HepG2 (cell line): ENCODE results near the gene CNOT8. TPM values are rescaled to one million over a fixed set of nuclear protein-coding genes. Genes with fewer than 3 reads are reported as not detected.

ENCODE experiments used
- AFF4 ChIP-seq: sonication (generic); formaldehyde crosslinking; IDR thresholded peaks from 2 replicates; pipeline ENCODE4 v1.4.0; 2020; ENCODE audit warnings: missing genetic modification reagents
- TBP ChIP-seq: sonication (generic); formaldehyde crosslinking; IDR thresholded peaks from 2 replicates; pipeline ENCODE4 v1.5.0; 2020; ENCODE audit warnings: missing genetic modification reagents
- TSC22D2 ChIP-seq: sonication (generic); formaldehyde crosslinking; IDR thresholded peaks from 2 replicates; pipeline ENCODE4 v1.5.1; 2020; ENCODE audit warnings: missing genetic modification reagents, mild to moderate bottlenecking, borderline replicate concordance
- ZNF530 ChIP-seq: sonication (generic); formaldehyde crosslinking; IDR thresholded peaks from 2 replicates; pipeline ENCODE4 v1.5.0; 2020; ENCODE audit warnings: low read depth, mild to moderate bottlenecking, missing genetic modification reagents
- ZNF563 ChIP-seq: sonication (generic); formaldehyde crosslinking; IDR thresholded peaks from 2 replicates; pipeline ENCODE4 v1.8.0; 2022; ENCODE audit warnings: mild to moderate bottlenecking, moderate library complexity, missing genetic modification reagents
- ZNF605 ChIP-seq: sonication (generic); formaldehyde crosslinking; IDR thresholded peaks from 2 replicates; pipeline ENCODE4 v1.8.0; 2022; ENCODE audit warnings: mild to moderate bottlenecking, missing genetic modification reagents
- ZNF841 ChIP-seq: sonication (generic); formaldehyde crosslinking; IDR thresholded peaks from 2 replicates; pipeline ENCODE4 v1.8.1; 2023; ENCODE audit warnings: missing genetic modification reagents, borderline replicate concordance
- ZSCAN30 ChIP-seq: sonication (generic); formaldehyde crosslinking; IDR thresholded peaks from 2 replicates; pipeline ENCODE4 v1.5.0; 2020; ENCODE audit warnings: mild to moderate bottlenecking, missing genetic modification reagents
- polyA plus RNA-seq, 8 experiments: library from polyadenylated mRNA; depleted of rRNA in 3 of 8; stranded (reverse) in 7 of 8; unstranded in 1 of 8; fragments of >200 nt; fragmentation: Illumina TruSeq in 4 of 8; extraction: Trizol in 4 of 8; gene quantifications; 2 replicates each; pipeline versions ENCODE4 v1.2.1 to v1.2.3, GENCODE V29; 2011 to 2016; ENCODE audit warnings: low read depth in 4 of 8, missing spikeins in 1 of 8, mixed read lengths in 1 of 8; ENCODE audit not compliant: insufficient read depth in 1 of 8
- total RNA-seq, 5 experiments: library from RNA; depleted of rRNA; stranded (reverse); fragments of >200 nt; fragmentation: Illumina TruSeq; extraction: Trizol; gene quantifications; 2 replicates each; pipeline ENCODE4 v1.2.3, GENCODE V29; 2016; ENCODE audit warnings: low read depth in 1 of 5
- TF ChIP-seq, protein P1 (sequence below): sonication (generic); formaldehyde crosslinking; IDR thresholded peaks from 2 replicates; pipeline ENCODE4 v1.4.0; 2020; ENCODE audit warnings: missing genetic modification reagents, low read depth, mild to moderate bottlenecking, borderline replicate concordance
- TF ChIP-seq, protein P2 (sequence below): sonication (generic); formaldehyde crosslinking; IDR thresholded peaks from 2 replicates; pipeline ENCODE4 v1.5.1; 2020; ENCODE audit warnings: missing genetic modification reagents, mild to moderate bottlenecking, borderline replicate concordance
- TF ChIP-seq, protein P3 (sequence below): sonication (generic); formaldehyde crosslinking; IDR thresholded peaks from 2 replicates; pipeline ENCODE4 v1.5.0; 2020; ENCODE audit warnings: mild to moderate bottlenecking, missing genetic modification reagents
- TF ChIP-seq, protein P4 (sequence below): sonication (generic); formaldehyde crosslinking; IDR thresholded peaks from 2 replicates; pipeline ENCODE4 v1.4.0; 2020; ENCODE audit warnings: missing genetic modification reagents, mild to moderate bottlenecking, borderline replicate concordance

Gene CNOT8
- total and polyA plus RNA-seq, 2 of the 13 experiments (the other 11 are each of a cell fraction or from before 2014, with no cell fraction given) = 37.1 to 74.9 TPM

GRCh38 chr5:154842689-154843530 lies 15.5 kb upstream of the CNOT8 start (continued):
- TF ChIP-seq TSC22D2 (CRISPR knock-in tag) (no peak), ZNF605 (CRISPR knock-in tag) (no peak), ZSCAN30 (no peak), TBP (no peak), ZNF841 (no peak), ZNF563 (CRISPR knock-in tag) (no peak), ZNF530 (CRISPR knock-in tag) (no peak), AFF4 (CRISPR knock-in tag) (no peak)
- TF ChIP-seq, protein P1, sequence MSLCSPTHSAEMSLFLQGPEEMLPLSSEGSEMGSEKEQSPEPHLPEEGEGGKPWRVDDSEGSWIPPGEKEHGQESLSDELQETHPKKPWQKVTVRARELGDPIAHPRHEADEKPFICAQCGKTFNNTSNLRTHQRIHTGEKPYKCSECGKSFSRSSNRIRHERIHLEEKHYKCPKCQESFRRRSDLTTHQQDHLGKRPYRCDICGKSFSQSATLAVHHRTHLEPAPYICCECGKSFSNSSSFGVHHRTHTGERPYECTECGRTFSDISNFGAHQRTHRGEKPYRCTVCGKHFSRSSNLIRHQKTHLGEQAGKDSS = no peak
- TF ChIP-seq, protein P2, sequence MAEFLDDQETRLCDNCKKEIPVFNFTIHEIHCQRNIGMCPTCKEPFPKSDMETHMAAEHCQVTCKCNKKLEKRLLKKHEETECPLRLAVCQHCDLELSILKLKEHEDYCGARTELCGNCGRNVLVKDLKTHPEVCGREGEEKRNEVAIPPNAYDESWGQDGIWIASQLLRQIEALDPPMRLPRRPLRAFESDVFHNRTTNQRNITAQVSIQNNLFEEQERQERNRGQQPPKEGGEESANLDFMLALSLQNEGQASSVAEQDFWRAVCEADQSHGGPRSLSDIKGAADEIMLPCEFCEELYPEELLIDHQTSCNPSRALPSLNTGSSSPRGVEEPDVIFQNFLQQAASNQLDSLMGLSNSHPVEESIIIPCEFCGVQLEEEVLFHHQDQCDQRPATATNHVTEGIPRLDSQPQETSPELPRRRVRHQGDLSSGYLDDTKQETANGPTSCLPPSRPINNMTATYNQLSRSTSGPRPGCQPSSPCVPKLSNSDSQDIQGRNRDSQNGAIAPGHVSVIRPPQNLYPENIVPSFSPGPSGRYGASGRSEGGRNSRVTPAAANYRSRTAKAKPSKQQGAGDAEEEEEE (CRISPR knock-in tag) = no peak
- TF ChIP-seq, protein P3, sequence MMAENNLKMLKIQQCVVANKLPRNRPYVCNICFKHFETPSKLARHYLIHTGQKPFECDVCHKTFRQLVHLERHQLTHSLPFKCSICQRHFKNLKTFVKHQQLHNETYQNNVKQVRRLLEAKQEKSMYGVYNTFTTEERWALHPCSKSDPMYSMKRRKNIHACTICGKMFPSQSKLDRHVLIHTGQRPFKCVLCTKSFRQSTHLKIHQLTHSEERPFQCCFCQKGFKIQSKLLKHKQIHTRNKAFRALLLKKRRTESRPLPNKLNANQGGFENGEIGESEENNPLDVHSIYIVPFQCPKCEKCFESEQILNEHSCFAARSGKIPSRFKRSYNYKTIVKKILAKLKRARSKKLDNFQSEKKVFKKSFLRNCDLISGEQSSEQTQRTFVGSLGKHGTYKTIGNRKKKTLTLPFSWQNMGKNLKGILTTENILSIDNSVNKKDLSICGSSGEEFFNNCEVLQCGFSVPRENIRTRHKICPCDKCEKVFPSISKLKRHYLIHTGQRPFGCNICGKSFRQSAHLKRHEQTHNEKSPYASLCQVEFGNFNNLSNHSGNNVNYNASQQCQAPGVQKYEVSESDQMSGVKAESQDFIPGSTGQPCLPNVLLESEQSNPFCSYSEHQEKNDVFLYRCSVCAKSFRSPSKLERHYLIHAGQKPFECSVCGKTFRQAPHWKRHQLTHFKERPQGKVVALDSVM (CRISPR knock-in tag) = peak; percentile 90
- TF ChIP-seq, protein P4, sequence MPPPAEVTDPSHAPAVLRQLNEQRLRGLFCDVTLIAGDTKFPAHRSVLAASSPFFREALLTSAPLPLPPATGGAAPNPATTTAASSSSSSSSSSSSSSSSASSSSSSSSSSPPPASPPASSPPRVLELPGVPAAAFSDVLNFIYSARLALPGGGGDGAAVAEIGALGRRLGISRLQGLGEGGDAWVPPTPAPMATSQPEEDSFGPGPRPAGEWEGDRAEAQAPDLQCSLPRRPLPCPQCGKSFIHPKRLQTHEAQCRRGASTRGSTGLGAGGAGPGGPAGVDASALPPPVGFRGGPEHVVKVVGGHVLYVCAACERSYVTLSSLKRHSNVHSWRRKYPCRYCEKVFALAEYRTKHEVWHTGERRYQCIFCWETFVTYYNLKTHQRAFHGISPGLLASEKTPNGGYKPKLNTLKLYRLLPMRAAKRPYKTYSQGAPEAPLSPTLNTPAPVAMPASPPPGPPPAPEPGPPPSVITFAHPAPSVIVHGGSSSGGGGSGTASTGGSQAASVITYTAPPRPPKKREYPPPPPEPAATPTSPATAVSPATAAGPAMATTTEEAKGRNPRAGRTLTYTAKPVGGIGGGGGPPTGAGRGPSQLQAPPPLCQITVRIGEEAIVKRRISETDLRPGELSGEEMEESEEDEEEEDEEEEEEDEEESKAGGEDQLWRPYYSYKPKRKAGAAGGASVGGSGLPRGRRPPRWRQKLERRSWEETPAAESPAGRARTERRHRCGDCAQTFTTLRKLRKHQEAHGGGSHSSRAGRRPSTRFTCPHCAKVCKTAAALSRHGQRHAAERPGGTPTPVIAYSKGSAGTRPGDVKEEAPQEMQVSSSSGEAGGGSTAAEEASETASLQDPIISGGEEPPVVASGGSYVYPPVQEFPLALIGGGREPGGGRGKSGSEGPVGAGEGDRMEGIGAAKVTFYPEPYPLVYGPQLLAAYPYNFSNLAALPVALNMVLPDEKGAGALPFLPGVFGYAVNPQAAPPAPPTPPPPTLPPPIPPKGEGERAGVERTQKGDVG (CRISPR knock-in tag) = no peak
